ENCODE measurements around the gene PCBP2. TPM values are rescaled to one million over a fixed set of nuclear protein-coding genes. Genes with fewer than 3 reads are reported as not detected.

The PCBP2 gene
- 621 to 677 TPM (median 657 TPM) in 5 replicates for total RNA-seq (2022; extraction: Qiagen RNA extraction; ENCODE audit: low read depth)

GRCh38 chr12:53451661-53452158 lies at the start of gene PCBP2:
TSS of gene PCBP2 (plus strand) at chr12:53452102. CDS start at chr12:53454801, 2,699 bp downstream.

GRCh38 chr12:53423597-53423996 lies 28.3 kb upstream of the PCBP2 start, which contains the start of gene AMHR2:
TSS of gene AMHR2 (plus strand) at chr12:53423855. CDS start at chr12:53423935, 80 bp downstream.

GRCh38 chr12:53441040-53441833 lies 10.7 kb upstream of the PCBP2 start, which contains the start of gene PRR13:
TSS of gene PRR13 (plus strand) at chr12:53441734. CDS start at chr12:53442715, 981 bp downstream.

GRCh38 chr12:53499266-53500141 lies 47.6 kb downstream of the PCBP2 start, which contains the start of gene MAP3K12:
TSS of gene MAP3K12 (minus strand) at chr12:53499458. CDS start at chr12:53487391, 12,067 bp downstream.

GRCh38 chr12:53500776-53501614 lies 49.1 kb downstream of the PCBP2 start, which contains the start of gene TARBP2:
TSS of gene TARBP2 (plus strand) at chr12:53501283. CDS start at chr12:53501409, 126 bp downstream.

GRCh38 chr12:53506881-53507602 lies 55.1 kb downstream of the PCBP2 start, which contains the start of gene NPFF:
TSS of gene NPFF (minus strand) at chr12:53507484. CDS start at chr12:53507474, 10 bp downstream.

Other genes starting within 250 kb of the PCBP2 start
- 0.23 to 0.59 TPM (median 0.45 TPM) in 5 replicates for gene ITGB7, start 244.9 kb upstream of the PCBP2 start, total RNA-seq (2022; extraction: Qiagen RNA extraction; ENCODE audit: low read depth)
- 22.0 to 29.7 TPM (median 26.0 TPM) in 5 replicates for gene RARG, start 219.9 kb upstream of the PCBP2 start, total RNA-seq (2022; extraction: Qiagen RNA extraction; ENCODE audit: low read depth)
- 15.6 to 22.5 TPM (median 18.2 TPM) in 5 replicates for gene ESPL1, start 183.8 kb upstream of the PCBP2 start, total RNA-seq (2022; extraction: Qiagen RNA extraction; ENCODE audit: low read depth)
- gene PFDN5, start 156.6 kb upstream of the PCBP2 start, total RNA-seq (2022; extraction: Qiagen RNA extraction; ENCODE audit: low read depth) = 469 to 596 TPM (median 550 TPM) in 5 replicates
- gene MYG1, start 152.4 kb upstream of the PCBP2 start, total RNA-seq (2022; extraction: Qiagen RNA extraction; ENCODE audit: low read depth) = 74.9 to 114 TPM (median 93.0 TPM) in 5 replicates
- gene AAAS, start 130.5 kb upstream of the PCBP2 start, total RNA-seq (2022; extraction: Qiagen RNA extraction; ENCODE audit: low read depth) = 73.4 to 84.3 TPM (median 77.9 TPM) in 5 replicates
- gene SP7, start 115.7 kb upstream of the PCBP2 start, total RNA-seq (2022; extraction: Qiagen RNA extraction; ENCODE audit: low read depth) = not detected in 5 replicates
- gene SP1, start 71.9 kb upstream of the PCBP2 start, total RNA-seq (2022; extraction: Qiagen RNA extraction; ENCODE audit: low read depth) = 16.0 to 26.2 TPM (median 24.0 TPM) in 5 replicates
- gene AMHR2, start 28.2 kb upstream of the PCBP2 start, total RNA-seq (2022; extraction: Qiagen RNA extraction; ENCODE audit: low read depth) = 1.1 to 2.8 TPM (median 1.6 TPM) in 5 replicates
- 298 to 414 TPM (median 381 TPM) in 5 replicates for gene PRR13, start 10.4 kb upstream of the PCBP2 start, total RNA-seq (2022; extraction: Qiagen RNA extraction; ENCODE audit: low read depth)
- 10.7 to 14.9 TPM (median 13.7 TPM) in 5 replicates for gene MAP3K12, start 47.4 kb downstream of the PCBP2 start, total RNA-seq (2022; extraction: Qiagen RNA extraction; ENCODE audit: low read depth)
- 45.4 to 59.2 TPM (median 53.8 TPM) in 5 replicates for gene TARBP2, start 49.2 kb downstream of the PCBP2 start, total RNA-seq (2022; extraction: Qiagen RNA extraction; ENCODE audit: low read depth)
- gene NPFF, start 55.4 kb downstream of the PCBP2 start, total RNA-seq (2022; extraction: Qiagen RNA extraction; ENCODE audit: low read depth) = not detected in 5 replicates
- gene ATF7, start 174.3 kb downstream of the PCBP2 start, total RNA-seq (2022; extraction: Qiagen RNA extraction; ENCODE audit: low read depth) = 14.8 to 19.1 TPM (median 18.2 TPM) in 5 replicates
- gene ATP5MC2, start 224.0 kb downstream of the PCBP2 start, total RNA-seq (2022; extraction: Qiagen RNA extraction; ENCODE audit: low read depth) = 599 to 698 TPM (median 687 TPM) in 5 replicates